WTC11 (cell line): ENCODE data around the gene TDRD6.

ENCODE experiments used
- CREB1 ChIP-seq: sonication (generic); formaldehyde crosslinking; IDR thresholded peaks from 2 replicates; pipeline ENCODE4 v1.8.0; 2023; ENCODE audit warnings: mild to moderate bottlenecking, missing genetic modification reagents
- CTCF ChIP-seq: fragments of 200-600 bp; IDR thresholded peaks from 2 replicates; pipeline ENCODE4 v1.8.0; 2022; ENCODE audit warnings: antibody characterized with exemption
- ETV6 ChIP-seq: sonication (generic); formaldehyde crosslinking; IDR thresholded peaks from 2 replicates; pipeline ENCODE4 v1.8.1; 2022; ENCODE audit warnings: mild to moderate bottlenecking, missing genetic modification reagents
- MAX ChIP-seq: sonication (generic); formaldehyde crosslinking; IDR thresholded peaks from 2 replicates; pipeline ENCODE4 v1.8.0; 2022; ENCODE audit warnings: mild to moderate bottlenecking, missing genetic modification reagents
- SMAD4 ChIP-seq: sonication (generic); formaldehyde crosslinking; IDR thresholded peaks from 2 replicates; pipeline ENCODE4 v1.8.0; 2022; ENCODE audit warnings: mild to moderate bottlenecking, missing genetic modification reagents
- SP1 ChIP-seq: sonication (generic); formaldehyde crosslinking; conservative IDR thresholded peaks from 2 replicates; pipeline ENCODE4 v1.8.1; 2022; ENCODE audit warnings: missing genetic modification reagents
- TEAD4 ChIP-seq: sonication (generic); formaldehyde crosslinking; IDR thresholded peaks from 2 replicates; pipeline ENCODE4 v1.8.0; 2022; ENCODE audit warnings: mild to moderate bottlenecking, missing genetic modification reagents
- USF2 ChIP-seq: sonication (generic); formaldehyde crosslinking; IDR thresholded peaks from 2 replicates; pipeline ENCODE4 v1.8.1; 2023; ENCODE audit warnings: mild to moderate bottlenecking, missing genetic modification reagents, moderate library complexity

GRCh38 chr6:46730921-46731461 is 43.3 kb downstream of the TDRD6 start:
- TF ChIP-seq MAX (no peak), CTCF (no peak), USF2 (CRISPR knock-in tag) (no peak), TEAD4 (CRISPR knock-in tag) (no peak), SMAD4 (CRISPR knock-in tag) (no peak), SP1 (CRISPR knock-in tag) (no peak), ETV6 (CRISPR knock-in tag) (no peak), CREB1 (no peak)
